GM18519 (cell line): Measurements from ENCODE around the gene AP4M1.

Experiments
- ATAC-seq: cut with Tn5 transposase; IDR thresholded peaks from one replicate; pipeline ENCODE4 v1.9.1; 2021; ENCODE audit warnings: mild to moderate bottlenecking, moderate library complexity; ENCODE audit not compliant: unreplicated experiment, low FRiP score

AP4M1 gene

GRCh38 chr7:100082978-100083377 is 18.5 kb upstream of the AP4M1 start:
- no peak for ATAC-seq

- ATAC-seq = no peak
Measured at GRCh38 chr7:100085515-100085914, 15.9 kb upstream of the AP4M1 start.

GRCh38 chr7:100087055-100087750 is 14.2 kb upstream of the AP4M1 start:
- no peak for ATAC-seq

GRCh38 chr7:100088095-100088620 is 13.3 kb upstream of the AP4M1 start:
- no peak for ATAC-seq

- ATAC-seq = no peak
Measured at GRCh38 chr7:100088621-100089457, 12.6 kb upstream of the AP4M1 start, which contains the start of gene COPS6. TSS of gene COPS6 (plus strand) at chr7:100088969. CDS start at chr7:100088991, 22 bp downstream.

DNA sequence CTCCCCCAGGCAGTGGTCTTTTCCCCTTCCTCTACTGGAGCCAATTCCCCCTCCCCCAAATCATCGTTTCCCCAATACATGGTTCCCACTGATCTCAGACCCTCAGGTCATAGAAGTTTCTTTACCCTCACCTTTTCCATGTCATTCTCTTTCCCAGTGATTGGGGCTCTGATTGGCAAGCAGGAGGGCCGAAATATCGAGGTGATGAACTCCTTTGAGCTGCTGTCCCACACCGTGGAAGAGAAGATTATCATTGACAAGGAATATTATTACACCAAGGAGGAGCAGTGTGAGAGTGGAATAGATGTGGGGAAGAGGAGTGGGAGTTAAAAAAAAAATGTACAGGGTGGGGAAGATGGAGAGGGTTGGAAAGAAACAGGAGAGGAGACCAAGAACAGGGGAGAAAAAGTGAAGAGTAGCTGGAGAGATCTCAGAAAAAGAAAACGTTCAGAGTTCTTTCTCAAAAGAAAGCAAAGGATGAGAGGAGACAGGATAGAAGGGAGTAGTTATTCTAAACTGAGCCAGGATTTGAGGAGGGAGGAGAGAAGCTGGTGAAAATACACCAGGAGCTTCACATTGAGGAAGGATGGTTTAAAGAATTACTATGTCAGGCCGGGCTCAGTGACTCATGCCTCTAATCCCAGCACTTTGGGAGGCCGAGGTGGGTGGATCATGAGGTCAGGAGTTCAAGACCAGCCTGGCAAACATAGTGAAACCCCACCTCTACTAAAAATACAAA is 11.8 kb upstream of the AP4M1 start:
- ATAC-seq = no peak

DNA sequence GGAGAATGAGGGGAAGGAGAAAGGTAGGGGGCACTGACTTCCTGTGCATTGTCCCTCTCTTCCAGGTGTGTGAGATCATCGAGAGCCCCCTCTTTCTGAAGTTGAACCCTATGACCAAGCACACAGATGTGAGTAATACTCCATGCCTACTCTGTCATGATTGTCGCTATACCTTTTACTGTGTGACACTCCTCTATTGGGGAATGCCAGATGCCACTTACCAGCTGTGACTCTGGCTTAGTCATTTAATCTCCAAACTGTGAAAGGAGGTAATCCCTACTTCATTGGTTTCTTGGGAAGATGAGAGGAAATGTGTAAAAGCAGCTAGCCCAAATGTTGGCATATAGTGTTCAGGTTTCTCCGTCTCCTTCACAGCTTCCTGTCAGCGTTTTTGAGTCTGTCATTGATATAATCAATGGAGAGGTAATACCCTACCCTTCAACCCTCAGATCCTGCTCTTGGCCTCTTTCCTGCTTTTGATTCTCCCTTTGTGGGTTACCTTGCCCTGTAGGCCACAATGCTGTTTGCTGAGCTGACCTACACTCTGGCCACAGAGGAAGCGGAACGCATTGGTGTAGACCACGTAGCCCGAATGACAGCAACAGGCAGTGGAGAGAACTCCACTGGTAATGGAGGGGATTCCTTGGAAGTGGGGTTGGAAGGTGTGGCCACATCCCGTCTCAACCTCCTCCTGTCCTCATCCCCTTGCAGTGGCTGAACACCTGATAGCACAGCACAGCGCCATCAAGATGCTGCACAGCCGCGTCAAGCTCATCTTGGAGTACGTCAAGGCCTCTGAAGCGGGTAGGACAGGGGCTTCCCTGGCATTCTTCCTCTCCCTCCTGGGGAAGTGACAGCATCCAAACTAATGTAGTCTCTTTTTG is 10.7 kb upstream of the AP4M1 start:
- ATAC-seq = no peak

- ATAC-seq = no peak
Measured at GRCh38 chr7:100091411-100092181, 9.8 kb upstream of the AP4M1 start.

- no peak for ATAC-seq
Measured at GRCh38 chr7:100093054-100093453, 8.4 kb upstream of the AP4M1 start.

- ATAC-seq = no peak
Measured at GRCh38 chr7:100093498-100093897, 7.9 kb upstream of the AP4M1 start.

- no peak for ATAC-seq
Measured at GRCh38 chr7:100093925-100094486, 7.4 kb upstream of the AP4M1 start.

GRCh38 chr7:100095289-100095688 is 6.2 kb upstream of the AP4M1 start:
- ATAC-seq = no peak

GRCh38 chr7:100095704-100096103 is 5.7 kb upstream of the AP4M1 start:
- ATAC-seq = no peak

- no peak for ATAC-seq
Measured at GRCh38 chr7:100098913-100099312, 2.5 kb upstream of the AP4M1 start.

GRCh38 chr7:100099452-100099851 is 2.0 kb upstream of the AP4M1 start:
- ATAC-seq = no peak

DNA sequence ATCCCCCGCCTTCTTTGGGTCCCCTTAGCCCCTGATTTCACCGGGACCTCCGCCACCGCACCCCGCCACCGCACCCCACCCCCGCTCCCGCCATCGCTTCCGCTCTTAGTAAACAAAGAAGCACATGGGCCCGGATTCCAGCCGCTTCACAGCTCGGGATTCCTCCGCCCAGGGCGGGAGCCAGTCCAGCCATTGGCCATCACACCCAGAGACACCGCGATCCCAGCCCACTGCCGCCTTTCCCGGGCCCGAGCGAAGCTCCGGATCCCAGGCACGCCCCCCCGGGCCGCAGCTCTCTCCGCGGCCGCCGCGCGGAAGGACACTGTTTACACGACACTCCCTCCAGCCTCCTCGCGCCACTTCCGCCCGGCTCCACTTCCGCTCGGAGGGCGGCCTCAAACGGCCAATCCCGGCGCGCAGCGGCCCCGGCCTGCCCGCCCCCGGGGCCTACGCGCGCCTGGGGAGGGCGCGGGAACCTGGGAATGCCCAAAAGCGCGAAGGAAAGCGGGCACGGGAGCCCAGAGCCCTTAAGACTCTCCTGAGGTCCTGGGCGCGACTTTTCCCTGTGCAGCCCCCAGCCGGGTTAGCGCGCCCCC is 925 bp upstream of the AP4M1 start:
- ATAC-seq = no peak

DNA sequence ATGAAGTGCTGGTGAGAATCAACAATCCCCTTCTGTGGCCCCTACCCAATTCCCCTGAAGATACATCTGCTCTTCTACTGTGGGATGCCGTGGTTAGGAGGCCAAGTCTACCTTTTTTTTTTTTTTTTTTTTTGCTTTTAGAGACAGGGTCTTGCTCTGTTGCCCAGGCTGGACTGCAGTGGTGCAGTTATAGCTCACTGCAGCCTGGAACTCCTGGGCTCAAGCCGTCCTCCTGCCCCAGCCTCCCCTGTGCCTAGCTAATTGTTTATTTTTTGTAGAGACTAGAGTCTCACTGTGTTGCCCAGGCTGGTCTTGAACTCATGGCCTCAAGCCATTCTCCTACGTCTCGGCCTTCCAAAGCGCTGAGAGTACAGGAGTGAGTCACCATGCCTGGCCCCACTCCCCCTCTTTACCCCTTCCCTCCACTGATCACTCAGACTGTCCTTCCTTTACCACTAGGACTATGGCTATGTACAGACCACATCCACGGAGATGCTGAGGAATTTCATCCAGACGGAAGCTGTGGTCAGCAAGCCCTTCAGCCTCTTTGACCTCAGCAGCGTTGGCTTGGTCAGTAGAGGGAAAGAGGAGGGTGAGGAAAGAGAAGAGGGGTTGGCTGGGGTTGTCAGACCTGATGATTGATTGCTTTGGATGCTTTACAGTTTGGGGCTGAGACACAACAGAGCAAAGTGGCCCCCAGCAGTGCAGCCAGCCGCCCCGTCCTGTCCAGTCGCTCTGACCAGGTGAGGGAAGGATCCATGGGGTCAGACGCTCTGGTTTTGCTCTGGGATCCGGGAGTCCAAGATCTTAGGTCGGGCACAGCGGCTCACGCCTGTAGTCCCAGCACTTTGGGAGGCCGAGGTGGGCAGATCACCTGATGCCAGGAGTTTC is 1.8 kb downstream of the AP4M1 start:
- ATAC-seq = no peak

DNA sequence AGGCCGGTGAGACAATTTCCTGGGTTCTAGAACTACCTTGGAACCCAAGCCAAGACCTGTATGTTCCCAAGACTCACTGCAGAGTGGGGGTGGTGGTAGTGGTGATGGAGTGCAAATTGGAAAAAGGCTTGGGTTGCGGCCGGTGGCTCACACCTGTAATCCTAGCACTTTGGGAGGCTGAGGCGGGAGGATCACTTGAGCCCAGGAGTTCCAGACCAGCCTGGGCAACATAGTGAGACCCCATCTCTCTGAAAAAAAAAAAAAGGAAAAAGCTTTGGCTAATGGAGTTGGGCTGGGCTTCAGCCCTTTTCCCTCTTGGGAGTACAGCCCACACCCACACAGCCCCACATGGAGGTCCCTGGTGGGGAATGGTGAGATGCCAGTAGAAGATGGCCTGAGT is 4.1 kb downstream of the AP4M1 start:
- ATAC-seq = no peak
